Panc1 (cell line): Measurements from ENCODE around the gene PHRF1. TPM values are rescaled to one million over a fixed set of nuclear protein-coding genes. Genes with fewer than 3 reads are reported as not detected.
A peak's percentile ranks its signal among the peaks of the same experiment; 100 is the strongest.

Experiments used
- ATAC-seq: fragments of 200-7000 bp; cut with Tn5 transposase; 2 replicates; pipeline ENCODE4 v1.9.1; 2020; ENCODE audit warnings: mild to moderate bottlenecking, moderate library complexity
- BruUV-seq: library from RNA; stranded (reverse); fragments of 400-500 nt; replicated peaks from 2 replicates; lab custom pipeline; 2021; lab: Mats Ljungman, UMichigan
- CTCF ChIA-PET: fragments of 300-600 bp; sonication (Branson Sonifier 250); formaldehyde crosslinking; loops from one replicate; lab custom pipeline; 2022; ENCODE audit warnings: antibody characterized with exemption; lab: Charles Lee
- POLR2A ChIA-PET: fragments of 300-600 bp; sonication (Branson Sonifier 250); formaldehyde crosslinking; loops from one replicate; lab custom pipeline; 2022; ENCODE audit warnings: antibody characterized with exemption; lab: Charles Lee
- DNase-seq: peaks from one replicate; pipeline ENCODE4 v3.0.0-alpha.2; 2010; ENCODE audit warnings: low read depth, low spot score
- H3K27ac ChIP-seq: 2 replicates; pipeline ENCODE4 v1.5.1; 2011; ENCODE audit warnings: mild to moderate bottlenecking, low read length, inconsistent platforms
- H3K27me3 ChIP-seq: fragments of 200-500 bp; sonication (Bioruptor generic); 2 replicates; pipeline ENCODE4 v1.6.0; 2014; ENCODE audit warnings: low read length, inconsistent platforms; ENCODE audit not compliant: control insufficient read depth, insufficient read depth
- H3K36me3 ChIP-seq: fragments of 200-500 bp; sonication (Bioruptor generic); 2 replicates; pipeline ENCODE4 v1.5.1; 2014; ENCODE audit warnings: inconsistent platforms, mild to moderate bottlenecking, low read length, moderate library complexity; ENCODE audit not compliant: control insufficient read depth, insufficient read depth
- H3K4me1 ChIP-seq: 2 replicates; pipeline ENCODE4 v1.5.1; 2011; ENCODE audit warnings: inconsistent platforms, mild to moderate bottlenecking, low read length, moderate library complexity; ENCODE audit not compliant: control insufficient read depth, insufficient read depth
- H3K4me3 ChIP-seq, 2 experiments: 2 replicates each; pipeline ENCODE4 v1.5.1; 2011 to 2012; ENCODE audit warnings: low read depth in 2 of 2, low read length in 2 of 2, mild to moderate bottlenecking in 2 of 2, inconsistent platforms in 1 of 2, moderate library complexity in 1 of 2
- H3K9me3 ChIP-seq: fragments of 200-500 bp; sonication (Bioruptor generic); 2 replicates; pipeline ENCODE4 v1.5.1; 2014; ENCODE audit warnings: low read depth, mild to moderate bottlenecking, inconsistent platforms, low read length, moderate library complexity; ENCODE audit not compliant: control insufficient read depth, insufficient read depth
- CTCF ChIP-seq: fragments of 450-650 bp; IDR thresholded peaks from 2 replicates; pipeline ENCODE4 v1.5.1; 2017; ENCODE audit warnings: mild to moderate bottlenecking
- POLR2AphosphoS5 ChIP-seq: IDR thresholded peaks from 2 replicates; pipeline ENCODE4 v1.6.1; 2012; ENCODE audit warnings: mild to moderate bottlenecking, low read depth, low read length, moderate library complexity
- SIN3A ChIP-seq: IDR thresholded peaks from 2 replicates; pipeline ENCODE4 v1.6.1; 2012; ENCODE audit warnings: low read depth, mild to moderate bottlenecking, low read length, moderate library complexity, borderline replicate concordance; ENCODE audit not compliant: insufficient read depth
- TCF7L2 ChIP-seq: IDR thresholded peaks from 2 replicates; pipeline ENCODE4 v1.6.1; 2011; ENCODE audit warnings: mild to moderate bottlenecking, low read depth, low read length, inconsistent platforms
- in situ Hi-C: cut with HindIII; loops from 2 replicates; pipeline ENCODE4 v1.10.0; 2016; ENCODE audit warnings: low sequenced_read_pairs, low pct_unique_long_range_greater_than_20kb
- intact Hi-C: fragments of 100-400 bp; cut with micrococcal nuclease; formaldehyde crosslinking; loops from one replicate; pipeline ENCODE4 v1.10.0; 2022; ENCODE audit not compliant: unreplicated experiment
- total RNA-seq: library from RNA; stranded (reverse); gene quantifications from one replicate; pipeline ENCODE4 v1.2.1, GENCODE V29; 2021; ENCODE audit not compliant: unreplicated experiment
- TF ChIP-seq, protein P1 (sequence below), 2 experiments: IDR thresholded peaks; 2 replicates each; pipeline ENCODE4 v1.6.1; 2011 to 2012; ENCODE audit warnings: low read depth in 2 of 2, control low read depth in 1 of 2, low read length in 1 of 2, mild to moderate bottlenecking in 1 of 2, moderate library complexity in 1 of 2; ENCODE audit not compliant: insufficient read depth in 1 of 2

The PHRF1 gene
- total RNA-seq, 1 experiment from 2014 or later, result 90.6 TPM

DNA sequence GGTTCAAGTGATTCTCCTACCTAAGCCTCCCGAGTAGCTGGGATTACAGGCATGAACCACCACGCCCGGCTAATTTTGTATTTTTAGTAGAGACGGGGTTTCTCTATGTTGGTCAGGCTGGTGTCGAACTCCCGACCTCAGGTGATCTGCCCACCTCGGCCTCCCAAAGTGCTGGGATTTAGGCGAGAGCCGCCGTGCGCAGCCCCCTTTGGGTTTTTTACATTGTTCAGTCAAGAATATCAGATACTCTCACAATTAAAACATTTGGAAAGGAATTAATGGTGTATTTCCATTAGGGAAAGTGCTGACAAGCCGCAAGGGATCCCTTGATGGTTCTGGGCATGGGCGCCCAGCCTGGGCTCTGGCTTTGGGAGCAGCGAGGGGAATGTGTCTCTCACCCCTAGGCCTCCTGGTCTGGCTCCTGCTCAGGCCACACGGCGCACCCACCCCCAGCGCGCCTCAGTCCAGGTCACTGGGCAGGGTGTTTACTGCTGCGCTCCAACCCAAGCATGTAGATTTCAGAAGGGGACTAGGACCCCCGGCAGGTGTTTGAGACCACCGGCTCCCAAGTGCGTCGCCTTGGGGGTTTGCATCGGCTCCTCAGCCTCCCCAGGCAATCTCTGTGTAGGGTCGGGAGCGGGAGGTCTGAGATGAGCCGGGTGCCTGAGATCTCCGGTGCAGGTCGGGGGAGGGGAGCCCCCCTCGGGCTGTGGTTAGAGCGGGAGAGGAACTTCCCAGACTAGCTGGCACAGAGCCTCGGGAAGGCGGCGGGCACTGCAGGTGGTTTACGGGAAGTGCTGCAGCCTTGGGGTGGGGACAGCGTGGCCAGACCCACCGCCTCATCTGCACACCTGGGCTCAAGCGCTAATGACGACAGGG, 40.3 kb downstream of the PHRF1 start:
- in situ Hi-C loops, result no loop called here
- ChIA-PET POLR2A (interaction anchor here (1.1 kb wide), 1 partner anchor 79 kb away, joined by 4 read pairs; the partner anchor contains the start of gene TMEM80), CTCF (no interaction called here)
- Histone ChIP-seq H3K4me1 (peaks cover 49% of the 10 kb centered on the region), H3K36me3 (peaks cover 6% of the 10 kb centered on the region), H3K9me3 (no peaks in the 10 kb centered on the region), H3K27ac (peak overlapping the region; percentile 80), H3K27me3 (no peaks in the 10 kb centered on the region), H3K4me3 (peak overlapping the region; percentile 63 to 64; a peak in 3 of 4 replicates)
- BruUV-seq, result TSS peak; percentile 20
- no peak for TF ChIP-seq SIN3A
- TF ChIP-seq, protein P1, sequence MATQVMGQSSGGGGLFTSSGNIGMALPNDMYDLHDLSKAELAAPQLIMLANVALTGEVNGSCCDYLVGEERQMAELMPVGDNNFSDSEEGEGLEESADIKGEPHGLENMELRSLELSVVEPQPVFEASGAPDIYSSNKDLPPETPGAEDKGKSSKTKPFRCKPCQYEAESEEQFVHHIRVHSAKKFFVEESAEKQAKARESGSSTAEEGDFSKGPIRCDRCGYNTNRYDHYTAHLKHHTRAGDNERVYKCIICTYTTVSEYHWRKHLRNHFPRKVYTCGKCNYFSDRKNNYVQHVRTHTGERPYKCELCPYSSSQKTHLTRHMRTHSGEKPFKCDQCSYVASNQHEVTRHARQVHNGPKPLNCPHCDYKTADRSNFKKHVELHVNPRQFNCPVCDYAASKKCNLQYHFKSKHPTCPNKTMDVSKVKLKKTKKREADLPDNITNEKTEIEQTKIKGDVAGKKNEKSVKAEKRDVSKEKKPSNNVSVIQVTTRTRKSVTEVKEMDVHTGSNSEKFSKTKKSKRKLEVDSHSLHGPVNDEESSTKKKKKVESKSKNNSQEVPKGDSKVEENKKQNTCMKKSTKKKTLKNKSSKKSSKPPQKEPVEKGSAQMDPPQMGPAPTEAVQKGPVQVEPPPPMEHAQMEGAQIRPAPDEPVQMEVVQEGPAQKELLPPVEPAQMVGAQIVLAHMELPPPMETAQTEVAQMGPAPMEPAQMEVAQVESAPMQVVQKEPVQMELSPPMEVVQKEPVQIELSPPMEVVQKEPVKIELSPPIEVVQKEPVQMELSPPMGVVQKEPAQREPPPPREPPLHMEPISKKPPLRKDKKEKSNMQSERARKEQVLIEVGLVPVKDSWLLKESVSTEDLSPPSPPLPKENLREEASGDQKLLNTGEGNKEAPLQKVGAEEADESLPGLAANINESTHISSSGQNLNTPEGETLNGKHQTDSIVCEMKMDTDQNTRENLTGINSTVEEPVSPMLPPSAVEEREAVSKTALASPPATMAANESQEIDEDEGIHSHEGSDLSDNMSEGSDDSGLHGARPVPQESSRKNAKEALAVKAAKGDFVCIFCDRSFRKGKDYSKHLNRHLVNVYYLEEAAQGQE (IDR thresholded peaks at IDR 0.05; ENCODE audit: insufficient read depth in 1 of 2, low read depth in 2 of 2, low read length in 1 of 2), result no peak
- TF ChIP-seq CTCF, result no peak
- TF ChIP-seq POLR2AphosphoS5, result no peak
- no peak for TF ChIP-seq TCF7L2
- ATAC-seq (no peak), DNase-seq (no peak)
- intact Hi-C loops, result no loop called here

- H3K9me3 ChIP-seq, result no peaks in the 10 kb centered on the region
- no peak overlapping the region for H3K4me3 ChIP-seq
- ChIA-PET POLR2A (no interaction called here), CTCF (no interaction called here)
- ATAC-seq, result no peak
- H3K4me1 ChIP-seq, result peaks cover 43% of the 10 kb centered on the region
- intact Hi-C loops (no loop called here), in situ Hi-C loops (no loop called here)
- DNase-seq, result no peak
- BruUV-seq, result no TSS peak
- H3K27me3 ChIP-seq, result no peaks in the 10 kb centered on the region
- H3K27ac ChIP-seq, result no peak overlapping the region
- no peaks in the 10 kb centered on the region; the same call in none of the 2 replicates for H3K36me3 ChIP-seq
- TF ChIP-seq POLR2AphosphoS5 (no peak), CTCF (no peak), SIN3A (no peak), TCF7L2 (no peak)
- TF ChIP-seq, protein P1 (IDR thresholded peaks at IDR 0.05; ENCODE audit: insufficient read depth in 1 of 2, low read depth in 2 of 2, low read length in 1 of 2), result no peak
Observed at GRCh38 chr11:617199-617911, 41.1 kb downstream of the PHRF1 start.
